OCI-LY7 (cell line): ENCODE measurements around the gene DNM3. TPM values are rescaled to one million over a fixed set of nuclear protein-coding genes. Genes with fewer than 3 reads are reported as not detected.

Experiments
- BruUV-seq: library from RNA; stranded (reverse); fragments of 400-500 nt; replicated peaks from 2 replicates; lab custom pipeline; 2021; lab: Mats Ljungman, UMichigan
- CTCF ChIA-PET: fragments of 300-600 bp; sonication (Branson Sonifier 250); formaldehyde crosslinking; loops from one replicate; lab custom pipeline; 2022; ENCODE audit warnings: antibody characterized with exemption; ENCODE audit not compliant: unreplicated experiment; lab: Charles Lee
- POLR2A ChIA-PET: fragments of 300-600 bp; sonication (Branson Sonifier 250); formaldehyde crosslinking; loops from one replicate; lab custom pipeline; 2022; ENCODE audit warnings: antibody characterized with exemption; lab: Charles Lee
- DNase-seq: peaks from one replicate; pipeline ENCODE4 v3.0.0-alpha.2; 2015; ENCODE audit warnings: low spot score
- H2AFZ ChIP-seq: fragments of 200-600 bp; sonication (generic), shearing (Covaris generic); 2 replicates; pipeline ENCODE4 v1.6.1; 2014; ENCODE audit warnings: mild to moderate bottlenecking, antibody characterized with exemption, low read length, moderate library complexity
- H3K27ac ChIP-seq: fragments of 200-600 bp; sonication (generic); 2 replicates; pipeline ENCODE4 v1.5.1; 2014; ENCODE audit warnings: mixed run types, low read depth, mild to moderate bottlenecking, moderate library complexity, low read length, inconsistent platforms; ENCODE audit not compliant: poor library complexity, severe bottlenecking
- H3K36me3 ChIP-seq: fragments of 200-600 bp; sonication (generic); 2 replicates; pipeline ENCODE4 v1.6.1; 2014; ENCODE audit warnings: mild to moderate bottlenecking, antibody characterized with exemption, low read length, moderate library complexity, mixed read lengths; ENCODE audit not compliant: insufficient read depth
- H3K4me1 ChIP-seq: fragments of 200-600 bp; sonication (generic); 2 replicates; pipeline ENCODE4 v1.5.1; 2014; ENCODE audit warnings: mild to moderate bottlenecking, low read length; ENCODE audit not compliant: insufficient read depth, poor library complexity, severe bottlenecking
- H3K4me2 ChIP-seq: fragments of 200-600 bp; sonication (generic); 2 replicates; pipeline ENCODE4 v1.6.1; 2014; ENCODE audit warnings: mild to moderate bottlenecking, low read length
- H3K4me3 ChIP-seq: fragments of 200-600 bp; sonication (generic); 2 replicates; pipeline ENCODE4 v1.5.1; 2014; ENCODE audit warnings: mild to moderate bottlenecking, low read depth, low read length; ENCODE audit not compliant: poor library complexity, severe bottlenecking
- H3K79me2 ChIP-seq: fragments of 200-600 bp; sonication (generic); 2 replicates; pipeline ENCODE4 v1.6.1; 2016; ENCODE audit warnings: low read depth, mild to moderate bottlenecking, low read length, moderate library complexity, mixed read lengths; ENCODE audit not compliant: insufficient read depth
- H3K9me2 ChIP-seq: fragments of 200-600 bp; sonication (generic); 2 replicates; pipeline ENCODE4 v1.6.1; 2016; ENCODE audit warnings: mild to moderate bottlenecking, low read length, mixed read lengths; ENCODE audit not compliant: insufficient read depth
- H3K9me3 ChIP-seq: fragments of 200-600 bp; sonication (generic); 2 replicates; pipeline ENCODE4 v1.6.1; 2014; ENCODE audit warnings: mild to moderate bottlenecking, mixed run types, low read length, mixed read lengths
- H4K20me1 ChIP-seq: fragments of 200-600 bp; sonication (generic); 2 replicates; pipeline ENCODE4 v1.6.1; 2014; ENCODE audit warnings: mild to moderate bottlenecking, antibody characterized with exemption, low read length, moderate library complexity, mixed read lengths; ENCODE audit not compliant: insufficient read depth
- CTCF ChIP-seq: fragments of 200-600 bp; sonication (generic); conservative IDR thresholded peaks from 2 replicates; pipeline ENCODE4 v1.5.1; 2014; ENCODE audit warnings: mild to moderate bottlenecking, antibody characterized with exemption, low read length, moderate library complexity, mixed read lengths
- EZH2phosphoT487 ChIP-seq: fragments of 200-600 bp; sonication (generic); IDR thresholded peaks from 2 replicates; pipeline ENCODE4 v1.6.1; 2018; ENCODE audit warnings: low read depth, borderline replicate concordance, mild to moderate bottlenecking, mixed run types, antibody characterized with exemption, low read length, moderate library complexity, mixed read lengths
- intact Hi-C: fragments of 100-400 bp; cut with micrococcal nuclease; formaldehyde crosslinking; loops from one replicate; pipeline ENCODE4 v1.10.0; 2022; ENCODE audit not compliant: unreplicated experiment
- total RNA-seq, 2 experiments: library from RNA; depleted of rRNA in 1 of 2; stranded (reverse); fragments of >200 nt in 1 of 2; shearing (Covaris generic) in 1 of 2; gene quantifications; 2 replicates each; pipeline ENCODE4 v1.2.3, GENCODE V29; 2014 to 2022

Gene DNM3
- total RNA-seq, 2 experiments from 2014 or later = 0.47 to 0.61 TPM

GRCh38 chr1:172090511-172090817, 249.2 kb downstream of the DNM3 start:
- no peaks in the 10 kb centered on the region for H4K20me1 ChIP-seq
- H3K27ac ChIP-seq = no peak overlapping the region
- 0 out of 2 replicates have a peak, but pooled peaks have one; percentile 8 for TF ChIP-seq CTCF
- TF ChIP-seq EZH2phosphoT487 = no peak
- H3K79me2 ChIP-seq = no peaks in the 10 kb centered on the region
- H3K36me3 ChIP-seq = no peaks in the 10 kb centered on the region
- H3K9me2 ChIP-seq = no peaks in the 10 kb centered on the region
- no peak overlapping the region for H3K4me3 ChIP-seq
- CTCF ChIA-PET = no interaction called here
- no peak for DNase-seq
- no peak overlapping the region for H2AFZ ChIP-seq
- POLR2A ChIA-PET = no interaction called here
- no peaks in the 10 kb centered on the region for H3K9me3 ChIP-seq
- H3K4me2 ChIP-seq = no peak overlapping the region
- BruUV-seq = no TSS peak
- intact Hi-C loops = loop anchor here (1.0 kb wide), 1 partner anchor 309 kb away; no protein-coding TSS in a partner anchor
- no peaks in the 10 kb centered on the region for H3K4me1 ChIP-seq

- BruUV-seq = no TSS peak
- no peaks in the 10 kb centered on the region for H3K36me3 ChIP-seq
Observed at GRCh38 chr1:172095846-172096245, 254.5 kb downstream of the DNM3 start.

GRCh38 chr1:172105230-172105629, 263.9 kb downstream of the DNM3 start:
- H3K4me2 ChIP-seq = no peak overlapping the region
- H3K4me1 ChIP-seq = no peaks in the 10 kb centered on the region
- no TSS peak for BruUV-seq
- no peaks in the 10 kb centered on the region for H3K9me2 ChIP-seq
- intact Hi-C loops = no loop called here
- no peak overlapping the region for H3K27ac ChIP-seq
- no peaks in the 10 kb centered on the region for H3K79me2 ChIP-seq
- TF ChIP-seq CTCF (no peak), EZH2phosphoT487 (no peak)
- H4K20me1 ChIP-seq = no peaks in the 10 kb centered on the region
- ChIA-PET CTCF (no interaction called here), POLR2A (no interaction called here)
- DNase-seq = no peak
- H2AFZ ChIP-seq = no peak overlapping the region
- H3K4me3 ChIP-seq = no peak overlapping the region
- H3K36me3 ChIP-seq = no peaks in the 10 kb centered on the region
- H3K9me3 ChIP-seq = no peaks in the 10 kb centered on the region

More at GRCh38 chr1:172095846-172096245, 254.5 kb downstream of the DNM3 start:
- intact Hi-C loops = no loop called here
- H3K79me2 ChIP-seq = no peaks in the 10 kb centered on the region
- H3K27ac ChIP-seq = no peak overlapping the region
- H2AFZ ChIP-seq = no peak overlapping the region
- DNase-seq = no peak
- CTCF ChIA-PET = no interaction called here
- H3K4me1 ChIP-seq = no peaks in the 10 kb centered on the region
- H3K9me2 ChIP-seq = no peaks in the 10 kb centered on the region
- TF ChIP-seq EZH2phosphoT487 (no peak), CTCF (no peak)
- H3K4me3 ChIP-seq = no peak overlapping the region
- H3K9me3 ChIP-seq = no peaks in the 10 kb centered on the region
- POLR2A ChIA-PET = interaction anchor here (1.0 kb wide), 1 partner anchor 315 kb away, joined by 3 read pairs; no protein-coding TSS in a partner anchor
- no peak overlapping the region for H3K4me2 ChIP-seq
- H4K20me1 ChIP-seq = no peaks in the 10 kb centered on the region
